ENCODE measurements around the gene MTHFD1L.

GRCh38 chr6:151010071-151010470, 144.6 kb downstream of the MTHFD1L start:
- TF ChIP-seq CTCF (IDR thresholded peaks at IDR 0.05; ENCODE audit: low read depth, low read length, poor library complexity, severe bottlenecking) (no peak), EZH2phosphoT487 (IDR thresholded peaks at IDR 0.05; ENCODE audit: borderline replicate concordance, low read length) (no peak)

Measured in DOHH2 (cell line).